Left renal pelvis (tissue), 4 donors: ENCODE measurements around the gene PSG1. TPM values are rescaled to one million over a fixed set of nuclear protein-coding genes. Genes with fewer than 3 reads are reported as not detected.
"Not testable (repeated sequence)": the region's sequence is repeated elsewhere in the genome, so short reads cannot be mapped to it uniquely, and the experiment has no call there.

Source experiments
- DNase-seq, 4 donors: peaks; one replicate each; pipeline ENCODE4 v3.0.0-alpha.2; 2013; ENCODE audit warnings: low read depth in 4 of 4, low spot score in 3 of 4
- polyA plus RNA-seq, 4 donors: library from polyadenylated mRNA; unstranded; fragments of 120-200 nt; gene quantifications; one replicate each; pipeline ENCODE4 v1.2.1, GENCODE V29; 2013; ENCODE audit not compliant: insufficient read length in 4 of 4

The PSG1 gene
- polyA plus RNA-seq = under 1 TPM in 1 of 4 donors, not detected in 3; 0.22 TPM

- DNase-seq = no peak
Observed at GRCh38 chr19:42879613-42880012, at the start of gene PSG1. PSG1 (minus strand) TSS chr19:42879713; CDS start chr19:42879581, 132 bp downstream.

- DNase-seq = no peak
Observed at GRCh38 chr19:42928896-42929295, 49.4 kb upstream of the PSG1 start.

GRCh38 chr19:42926781-42927180 lies 47.3 kb upstream of the PSG1 start:
- DNase-seq = no peak

GRCh38 chr19:42923106-42923505 lies 43.6 kb upstream of the PSG1 start:
- not testable (repeated sequence) for DNase-seq

- DNase-seq = not testable (repeated sequence)
Observed at GRCh38 chr19:42920971-42921370, 41.5 kb upstream of the PSG1 start.

GRCh38 chr19:42919757-42920079 lies 40.2 kb upstream of the PSG1 start:
- no peak for DNase-seq

- not testable (repeated sequence) for DNase-seq
Observed at GRCh38 chr19:42919070-42919756, 39.7 kb upstream of the PSG1 start.

- not testable (repeated sequence) for DNase-seq
Observed at GRCh38 chr19:42918377-42919069, 39.0 kb upstream of the PSG1 start.

- not testable (repeated sequence) for DNase-seq
Observed at GRCh38 chr19:42917634-42918033, 38.1 kb upstream of the PSG1 start, which contains the start of gene PSG6. PSG6 (minus strand) TSS chr19:42917894; CDS start chr19:42917792, 102 bp downstream.

GRCh38 chr19:42916931-42917330 lies 37.4 kb upstream of the PSG1 start:
- not testable (repeated sequence) for DNase-seq

- DNase-seq = not testable (repeated sequence)
Observed at GRCh38 chr19:42913516-42913915, 34.0 kb upstream of the PSG1 start.

- DNase-seq = not testable (repeated sequence)
Observed at GRCh38 chr19:42912941-42913340, 33.4 kb upstream of the PSG1 start.

GRCh38 chr19:42911731-42912130 lies 32.2 kb upstream of the PSG1 start:
- DNase-seq = not testable (repeated sequence)

- not testable (repeated sequence) for DNase-seq
Observed at GRCh38 chr19:42906162-42906561, 26.6 kb upstream of the PSG1 start.

- DNase-seq = not testable (repeated sequence)
Observed at GRCh38 chr19:42900561-42900960, 21.0 kb upstream of the PSG1 start.

GRCh38 chr19:42899674-42900073 lies 20.2 kb upstream of the PSG1 start:
- not testable (repeated sequence) for DNase-seq

GRCh38 chr19:42899110-42899509 lies 19.6 kb upstream of the PSG1 start:
- not testable (repeated sequence) for DNase-seq

- not testable (repeated sequence) for DNase-seq
Observed at GRCh38 chr19:42898656-42899055, 19.1 kb upstream of the PSG1 start.

GRCh38 chr19:42897729-42898128 lies 18.2 kb upstream of the PSG1 start:
- not testable (repeated sequence) for DNase-seq

- not testable (repeated sequence) for DNase-seq
Observed at GRCh38 chr19:42890446-42890845, 10.9 kb upstream of the PSG1 start.

- DNase-seq = not testable (repeated sequence)
Observed at GRCh38 chr19:42887876-42888445, 8.4 kb upstream of the PSG1 start.
